Vagina (tissue), 2 donors: ENCODE measurements around the gene STXBP1. TPM values are rescaled to one million over a fixed set of nuclear protein-coding genes. Genes with fewer than 3 reads are reported as not detected.

Experiments used
- DNase-seq, 2 donors: peaks; one replicate each; pipeline ENCODE4 v3.0.0-alpha.2; 2017; ENCODE audit errors: extremely low spot score in 2 of 2
- H3K27ac ChIP-seq: fragments of 200-600 bp; sonication (generic); one replicate; pipeline ENCODE4 v1.5.1; 2019
- H3K27me3 ChIP-seq: fragments of 200-600 bp; sonication (generic); one replicate; pipeline ENCODE4 v1.5.1; 2019
- H3K36me3 ChIP-seq, 2 donors: fragments of 200-600 bp; sonication (generic); one replicate each; pipeline ENCODE4 v1.5.1; 2017 to 2019
- H3K4me1 ChIP-seq: fragments of 200-600 bp; sonication (generic); one replicate; pipeline ENCODE4 v1.5.1; 2019
- H3K4me3 ChIP-seq, 2 donors: fragments of 200-600 bp; sonication (generic); 1 replicate in 1 of 2; 2 replicates in 1 of 2; pipeline ENCODE4 v1.5.1; 2016 to 2019
- H3K9me3 ChIP-seq: fragments of 200-600 bp; sonication (generic); one replicate; pipeline ENCODE4 v1.5.1; 2019
- POLR2A ChIP-seq, 2 donors: fragments of 450-650 bp; IDR thresholded peaks; one replicate each; pipeline ENCODE4 v1.6.1; 2017; ENCODE audit warnings: antibody characterized with exemption in 2 of 2, mild to moderate bottlenecking in 2 of 2, moderate library complexity in 2 of 2
- POLR2AphosphoS5 ChIP-seq, 2 donors: sonication (generic); formaldehyde crosslinking; IDR thresholded peaks; one replicate each; pipeline ENCODE4 v1.9.0; 2017; ENCODE audit warnings: antibody characterized with exemption in 2 of 2, mild to moderate bottlenecking in 2 of 2, low read depth in 1 of 2; ENCODE audit not compliant: insufficient read depth in 1 of 2
- intact Hi-C: fragments of 100-400 bp; cut with DNase I; formaldehyde crosslinking; loops from one replicate; pipeline ENCODE4 v1.15.1; 2023
- total RNA-seq: library from RNA; depleted of rRNA; stranded (reverse); fragments of >200 nt; gene quantifications from one replicate; pipeline ENCODE4 v1.2.3, GENCODE V29; 2016
- TF ChIP-seq, protein P1 (sequence below), 3 experiments: fragments of 450-650 bp in 2 of 3; fragments of 200-600 bp in 1 of 3; sonication (generic) in 1 of 3; IDR thresholded peaks; one replicate each; pipeline ENCODE4 v1.5.1; 2017 to 2019; ENCODE audit warnings: antibody characterized with exemption in 3 of 3, mild to moderate bottlenecking in 2 of 3, moderate library complexity in 2 of 3

Gene STXBP1
- total RNA-seq = 56.2 TPM

DNA sequence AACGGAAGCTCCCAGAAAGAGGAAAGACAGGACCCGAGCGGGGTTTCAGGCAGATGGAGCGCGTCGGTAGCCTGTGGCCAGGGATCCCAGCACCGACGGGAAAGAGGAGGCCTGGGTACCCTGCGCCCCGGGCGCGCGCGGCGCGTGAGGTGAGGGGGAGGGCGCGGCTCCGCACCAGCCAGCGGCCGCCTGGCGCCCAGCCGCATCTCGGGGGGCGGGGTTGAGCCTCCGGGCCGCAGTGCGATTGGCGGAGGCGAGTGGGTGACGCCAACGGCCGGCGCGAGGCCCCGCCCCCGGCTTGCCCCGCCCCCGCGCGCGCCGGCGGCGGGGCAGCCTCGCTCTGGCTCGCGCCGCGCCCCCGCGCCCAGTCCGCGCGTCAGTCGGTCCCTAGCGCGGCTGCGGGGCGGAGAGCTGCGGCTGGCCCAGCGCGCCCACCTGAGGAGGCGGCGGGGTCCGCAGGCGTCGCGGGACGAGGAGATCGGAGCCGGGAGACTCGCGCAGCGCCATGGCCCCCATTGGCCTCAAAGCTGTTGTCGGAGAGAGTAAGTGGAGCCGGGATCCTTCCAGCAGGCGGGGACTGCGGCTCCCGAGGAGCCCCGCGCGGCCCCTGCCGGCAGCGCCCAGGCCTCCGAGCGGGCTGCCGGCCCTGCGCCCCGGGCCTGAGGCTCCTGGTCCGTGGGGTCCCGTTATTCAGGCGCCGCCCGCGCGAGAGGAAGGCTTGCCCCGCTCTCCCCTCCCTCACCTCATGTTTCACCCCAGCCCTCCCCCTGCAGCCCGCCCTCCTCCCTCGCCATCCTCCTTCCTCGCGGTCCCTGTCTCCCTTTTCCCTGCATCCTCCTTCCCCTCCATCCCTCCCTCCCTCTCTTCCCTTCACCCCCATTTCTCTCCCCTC lies at the start of gene STXBP1:
Gene STXBP1 (plus strand): TSS at position 379 of the 892 bp plus-strand sequence. CDS start 127 bp downstream, at position 506.
- DNase-seq = no peak
- H3K36me3 ChIP-seq = no peaks in the 10 kb centered on the region
- H3K27ac ChIP-seq = peak within 1 kb of the TSS; percentile 98
- H3K9me3 ChIP-seq = no peaks in the 10 kb centered on the region
- peak within 1 kb of the TSS; percentile 89 to 99 for H3K4me3 ChIP-seq
- H3K27me3 ChIP-seq = no peaks in the 10 kb centered on the region
- H3K4me1 ChIP-seq = peaks cover 32% of the 10 kb centered on the region
- intact Hi-C loops = no loop called here
- TF ChIP-seq POLR2AphosphoS5 (IDR thresholded peaks at IDR 0.05; ENCODE audit: insufficient read depth in 1 of 2, low read depth in 1 of 2) = peak in 1 of 2 donors; percentile 82
- TF ChIP-seq, protein P1, sequence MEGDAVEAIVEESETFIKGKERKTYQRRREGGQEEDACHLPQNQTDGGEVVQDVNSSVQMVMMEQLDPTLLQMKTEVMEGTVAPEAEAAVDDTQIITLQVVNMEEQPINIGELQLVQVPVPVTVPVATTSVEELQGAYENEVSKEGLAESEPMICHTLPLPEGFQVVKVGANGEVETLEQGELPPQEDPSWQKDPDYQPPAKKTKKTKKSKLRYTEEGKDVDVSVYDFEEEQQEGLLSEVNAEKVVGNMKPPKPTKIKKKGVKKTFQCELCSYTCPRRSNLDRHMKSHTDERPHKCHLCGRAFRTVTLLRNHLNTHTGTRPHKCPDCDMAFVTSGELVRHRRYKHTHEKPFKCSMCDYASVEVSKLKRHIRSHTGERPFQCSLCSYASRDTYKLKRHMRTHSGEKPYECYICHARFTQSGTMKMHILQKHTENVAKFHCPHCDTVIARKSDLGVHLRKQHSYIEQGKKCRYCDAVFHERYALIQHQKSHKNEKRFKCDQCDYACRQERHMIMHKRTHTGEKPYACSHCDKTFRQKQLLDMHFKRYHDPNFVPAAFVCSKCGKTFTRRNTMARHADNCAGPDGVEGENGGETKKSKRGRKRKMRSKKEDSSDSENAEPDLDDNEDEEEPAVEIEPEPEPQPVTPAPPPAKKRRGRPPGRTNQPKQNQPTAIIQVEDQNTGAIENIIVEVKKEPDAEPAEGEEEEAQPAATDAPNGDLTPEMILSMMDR (IDR thresholded peaks at IDR 0.05) = no peak
- peak in 1 of 2 donors; percentile 95 for TF ChIP-seq POLR2A (IDR thresholded peaks at IDR 0.05)

DNA sequence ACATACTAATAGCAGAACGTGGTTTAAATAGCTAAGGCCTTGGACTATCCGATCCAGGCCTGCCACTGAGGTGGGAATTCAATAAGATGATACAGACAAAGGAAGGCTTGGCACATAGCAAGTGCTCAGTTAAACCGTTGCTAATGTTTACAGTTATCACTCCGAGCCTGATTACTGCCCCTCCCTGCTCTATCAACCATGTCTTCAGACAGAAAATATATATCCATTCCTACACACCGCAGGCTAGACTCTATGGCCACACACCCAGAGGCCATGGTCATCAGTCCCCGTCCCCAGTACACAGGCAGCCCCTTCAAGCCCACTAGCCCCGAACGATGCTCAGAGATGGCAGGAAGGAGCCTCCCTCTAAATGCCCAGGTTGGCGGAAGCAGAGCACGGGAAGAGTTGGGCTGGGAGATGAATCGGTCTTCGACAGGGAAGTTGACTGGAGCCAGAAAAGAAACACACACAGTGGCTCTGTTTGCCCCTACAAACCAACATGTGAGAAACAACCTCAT lies 49.7 kb upstream of the STXBP1 start:
- H3K4me1 ChIP-seq = peaks cover 100% of the 10 kb centered on the region
- peaks cover 0 to 30% of the 10 kb centered on the region in 2 donors for H3K36me3 ChIP-seq
- H3K27me3 ChIP-seq = no peaks in the 10 kb centered on the region
- peak overlapping the region; percentile 97 for H3K27ac ChIP-seq
- TF ChIP-seq, protein P1 (IDR thresholded peaks at IDR 0.05) = no peak
- no peak for TF ChIP-seq POLR2AphosphoS5 (IDR thresholded peaks at IDR 0.05; ENCODE audit: insufficient read depth in 1 of 2, low read depth in 1 of 2)
- no peak for TF ChIP-seq POLR2A (IDR thresholded peaks at IDR 0.05)
- H3K4me3 ChIP-seq = peak overlapping the region; percentile 18 to 23
- no peak for DNase-seq
- intact Hi-C loops = no loop called here
- H3K9me3 ChIP-seq = no peaks in the 10 kb centered on the region

GRCh38 chr9:127562841-127563401 lies 49.2 kb upstream of the STXBP1 start:
- H3K9me3 ChIP-seq = no peaks in the 10 kb centered on the region
- H3K4me1 ChIP-seq = peaks cover 100% of the 10 kb centered on the region
- peak overlapping the region; percentile 97 for H3K27ac ChIP-seq
- H3K36me3 ChIP-seq = peaks cover 0 to 30% of the 10 kb centered on the region in 2 donors
- intact Hi-C loops = no loop called here
- no peaks in the 10 kb centered on the region for H3K27me3 ChIP-seq
- TF ChIP-seq, protein P1 (IDR thresholded peaks at IDR 0.05) = peak in 1 of 3 experiments; percentile 9
- no peak for TF ChIP-seq POLR2A (IDR thresholded peaks at IDR 0.05)
- peak in 1 of 2 donors; percentile 52 for TF ChIP-seq POLR2AphosphoS5 (IDR thresholded peaks at IDR 0.05; ENCODE audit: insufficient read depth in 1 of 2, low read depth in 1 of 2)
- H3K4me3 ChIP-seq = peak overlapping the region; percentile 14 to 18
- no peak for DNase-seq

GRCh38 chr9:127563579-127563978 lies 48.5 kb upstream of the STXBP1 start:
- intact Hi-C loops = no loop called here

More at GRCh38 chr9:127563579-127563978, 48.5 kb upstream of the STXBP1 start:
- TF ChIP-seq, protein P1 (IDR thresholded peaks at IDR 0.05) = no peak
- TF ChIP-seq POLR2A (IDR thresholded peaks at IDR 0.05) (no peak), POLR2AphosphoS5 (IDR thresholded peaks at IDR 0.05; ENCODE audit: insufficient read depth in 1 of 2, low read depth in 1 of 2) (no peak)
- Histone ChIP-seq H3K9me3 (no peaks in the 10 kb centered on the region), H3K27ac (peak overlapping the region; percentile 97), H3K4me3 (no peak overlapping the region), H3K27me3 (no peaks in the 10 kb centered on the region), H3K4me1 (peaks cover 94% of the 10 kb centered on the region), H3K36me3 (peaks cover 0 to 30% of the 10 kb centered on the region in 2 donors)
- DNase-seq = no peak
